Activated naive CD4-positive, alpha-beta T cell treated with anti-CD3 and anti-CD28 coated beads, Interleukin-2, amount 50 U/mL, for 72 hours (primary cell): ENCODE data around the gene CHRNB2. TPM values are rescaled to one million over a fixed set of nuclear protein-coding genes. Genes with fewer than 3 reads are reported as not detected.
"Not testable (repeated sequence)": the region's sequence is repeated elsewhere in the genome, so short reads cannot be mapped to it uniquely, and the experiment has no call there.

Experiments used
- ATAC-seq, 2 donors: fragments of 150-1000 bp; cut with Tn5 transposase; 2 replicates each; pipeline ENCODE4 v1.10.0; 2021; ENCODE audit warnings: mild to moderate bottlenecking in 2 of 2, moderate library complexity in 2 of 2
- DNase-seq, 2 donors: peaks; one replicate each; pipeline ENCODE4 v3.0.0; 2021 to 2022; ENCODE audit warnings: low spot score in 2 of 2
- H3K27ac Mint-ChIP-seq, 2 donors: one replicate each; pipeline ENCODE4 v1.8.0; 2022; ENCODE audit warnings: mild to moderate bottlenecking in 2 of 2, mixed read lengths in 2 of 2
- H3K36me3 Mint-ChIP-seq, 2 donors: one replicate each; pipeline ENCODE4 v1.8.0; 2022; ENCODE audit warnings: mixed read lengths in 2 of 2
- H3K9me3 Mint-ChIP-seq, 2 donors: one replicate each; pipeline ENCODE4 v1.8.0; 2022; ENCODE audit warnings: mixed read lengths in 2 of 2
- total RNA-seq, 2 donors: library from RNA; stranded (reverse); gene quantifications; one replicate each; pipeline ENCODE4 v1.2.3, GENCODE V29; 2022

The CHRNB2 gene, protein sequence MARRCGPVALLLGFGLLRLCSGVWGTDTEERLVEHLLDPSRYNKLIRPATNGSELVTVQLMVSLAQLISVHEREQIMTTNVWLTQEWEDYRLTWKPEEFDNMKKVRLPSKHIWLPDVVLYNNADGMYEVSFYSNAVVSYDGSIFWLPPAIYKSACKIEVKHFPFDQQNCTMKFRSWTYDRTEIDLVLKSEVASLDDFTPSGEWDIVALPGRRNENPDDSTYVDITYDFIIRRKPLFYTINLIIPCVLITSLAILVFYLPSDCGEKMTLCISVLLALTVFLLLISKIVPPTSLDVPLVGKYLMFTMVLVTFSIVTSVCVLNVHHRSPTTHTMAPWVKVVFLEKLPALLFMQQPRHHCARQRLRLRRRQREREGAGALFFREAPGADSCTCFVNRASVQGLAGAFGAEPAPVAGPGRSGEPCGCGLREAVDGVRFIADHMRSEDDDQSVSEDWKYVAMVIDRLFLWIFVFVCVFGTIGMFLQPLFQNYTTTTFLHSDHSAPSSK
- total RNA-seq, result under 1 TPM; 0.09 to 0.10 TPM

- H3K9me3 Mint-ChIP-seq, result no peaks in the 10 kb centered on the region
- no peaks in the 10 kb centered on the region for H3K36me3 Mint-ChIP-seq
- peak; percentile 66 to 87 for DNase-seq
- no peak within 1 kb of the TSS for H3K27ac Mint-ChIP-seq
- ATAC-seq, result peak; percentile 84 to 96
These were observed at the start of gene CHRNB2 for GRCh38 chr1:154567386-154568156. CHRNB2 (plus strand) TSS chr1:154567778; CDS start chr1:154568045, 267 bp downstream.

GRCh38 chr1:154519591-154519991 lies 48.0 kb upstream of the CHRNB2 start:
- no peak for ATAC-seq
- Mint-ChIP-seq H3K9me3 (no peaks in the 10 kb centered on the region), H3K36me3 (no peaks in the 10 kb centered on the region), H3K27ac (no peak overlapping the region)
- no peak for DNase-seq

GRCh38 chr1:154520333-154520732 lies 47.2 kb upstream of the CHRNB2 start:
- no peak overlapping the region for H3K27ac Mint-ChIP-seq
- ATAC-seq, result no peak
- DNase-seq, result peak in 1 of 2 donors; percentile 7
- H3K9me3 Mint-ChIP-seq, result no peaks in the 10 kb centered on the region
- no peaks in the 10 kb centered on the region for H3K36me3 Mint-ChIP-seq

DNA sequence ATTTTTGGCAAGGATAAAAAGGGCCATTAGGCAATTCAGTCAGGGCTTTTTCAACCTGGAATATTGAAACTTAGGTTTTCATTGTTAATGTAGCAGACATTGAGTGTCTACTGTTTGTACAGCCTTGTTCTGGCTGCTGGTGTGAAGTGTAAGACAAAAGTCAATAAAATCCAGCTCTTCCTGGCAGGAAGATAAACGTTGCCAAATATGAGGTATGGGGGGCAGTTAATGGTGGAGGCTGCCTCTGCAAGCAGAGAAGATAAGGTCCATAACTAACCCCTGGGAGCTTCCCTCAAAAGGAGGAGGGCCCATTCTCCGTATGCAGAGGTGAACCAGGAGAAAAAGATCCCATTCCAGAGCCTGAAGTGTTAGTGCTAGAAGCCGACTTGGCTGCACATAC lies 45.9 kb upstream of the CHRNB2 start:
- no peak for DNase-seq
- ATAC-seq, result no peak
- Mint-ChIP-seq H3K27ac (no peak overlapping the region), H3K9me3 (no peaks in the 10 kb centered on the region), H3K36me3 (no peaks in the 10 kb centered on the region)

DNA sequence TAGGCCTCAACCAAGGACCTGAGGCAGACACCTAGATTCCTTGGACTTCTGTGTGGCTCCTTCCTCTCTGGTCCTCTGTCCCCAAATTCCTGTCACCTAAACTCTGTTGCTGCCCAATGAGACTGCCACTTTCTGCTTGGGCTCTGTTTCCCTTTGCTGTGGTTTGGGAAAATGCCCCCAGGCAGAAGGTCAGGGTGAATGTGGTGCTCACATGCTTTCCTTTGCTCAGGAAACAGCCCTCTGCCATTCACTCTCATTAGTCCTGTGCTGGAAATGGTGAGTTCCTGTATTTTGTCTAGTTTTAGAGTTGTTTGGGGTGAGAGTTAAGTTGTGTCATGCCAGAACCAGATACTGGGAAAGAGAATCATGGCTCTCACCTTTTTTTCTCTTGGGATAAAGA lies 42.7 kb upstream of the CHRNB2 start:
- Mint-ChIP-seq H3K9me3 (no peaks in the 10 kb centered on the region), H3K27ac (no peak overlapping the region), H3K36me3 (no peaks in the 10 kb centered on the region)
- ATAC-seq (no peak), DNase-seq (no peak)

GRCh38 chr1:154527192-154527591 lies 40.4 kb upstream of the CHRNB2 start:
- H3K36me3 Mint-ChIP-seq, result no peaks in the 10 kb centered on the region
- ATAC-seq, result no peak
- DNase-seq, result no peak
- H3K27ac Mint-ChIP-seq, result no peak overlapping the region
- peaks cover 0 to 4% of the 10 kb centered on the region in 2 donors for H3K9me3 Mint-ChIP-seq

GRCh38 chr1:154529308-154529707 lies 38.3 kb upstream of the CHRNB2 start:
- H3K27ac Mint-ChIP-seq, result no peak overlapping the region
- ATAC-seq (no peak), DNase-seq (no peak)
- H3K36me3 Mint-ChIP-seq, result no peaks in the 10 kb centered on the region
- H3K9me3 Mint-ChIP-seq, result peaks cover 0 to 4% of the 10 kb centered on the region in 2 donors

GRCh38 chr1:154531950-154532349 lies 35.6 kb upstream of the CHRNB2 start:
- not testable (repeated sequence) for H3K27ac Mint-ChIP-seq, H3K9me3 Mint-ChIP-seq, ATAC-seq

DNA sequence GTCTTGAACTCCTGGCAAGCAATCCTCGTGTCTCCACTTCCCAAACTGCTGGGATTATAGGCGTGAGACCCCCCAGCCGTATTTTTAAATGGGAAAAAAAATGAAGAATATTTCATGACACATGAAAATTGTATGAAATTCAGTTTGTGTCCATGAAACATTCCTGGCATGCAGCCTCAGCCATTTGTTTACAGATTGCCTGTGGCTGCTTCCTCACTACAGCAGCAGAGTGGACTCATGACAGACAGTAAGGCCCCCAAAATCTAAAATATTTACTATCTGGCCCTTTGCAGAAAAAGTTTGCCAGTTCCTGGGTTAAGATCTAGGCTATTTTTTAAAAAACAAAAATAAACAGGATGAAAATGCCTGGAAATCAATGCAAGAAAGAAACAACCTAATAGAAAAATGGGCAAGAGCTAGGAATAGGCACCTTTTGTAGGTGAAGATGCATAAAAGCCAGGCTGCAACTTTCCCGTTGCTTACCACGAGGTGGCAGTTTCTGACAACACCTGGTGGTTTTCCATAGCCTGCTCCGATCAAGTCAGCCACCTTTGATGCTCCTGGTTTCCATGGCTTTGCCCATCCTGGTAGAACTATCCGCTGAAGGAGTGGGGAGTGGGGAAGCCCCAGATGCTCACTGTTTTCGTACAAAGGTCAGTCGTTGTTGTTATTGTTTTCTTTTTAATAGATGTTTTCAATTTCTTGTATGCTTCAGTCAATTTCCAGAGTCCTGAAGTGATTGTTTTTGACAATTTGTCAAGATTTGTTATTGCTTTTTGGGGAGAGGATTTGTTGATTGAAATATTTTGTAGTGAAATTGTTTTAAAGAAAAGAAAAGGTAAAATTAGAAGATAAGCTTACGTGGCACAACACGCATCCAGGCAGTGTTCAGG lies 33.4 kb upstream of the CHRNB2 start:
- ATAC-seq, result no peak
- Mint-ChIP-seq H3K9me3 (peaks cover 0 to 4% of the 10 kb centered on the region in 2 donors), H3K27ac (no peak overlapping the region), H3K36me3 (no peaks in the 10 kb centered on the region)
- DNase-seq, result no peak

More at GRCh38 chr1:154531950-154532349, 35.6 kb upstream of the CHRNB2 start:
- DNase-seq, H3K36me3 Mint-ChIP-seq: not testable (repeated sequence)

DNA sequence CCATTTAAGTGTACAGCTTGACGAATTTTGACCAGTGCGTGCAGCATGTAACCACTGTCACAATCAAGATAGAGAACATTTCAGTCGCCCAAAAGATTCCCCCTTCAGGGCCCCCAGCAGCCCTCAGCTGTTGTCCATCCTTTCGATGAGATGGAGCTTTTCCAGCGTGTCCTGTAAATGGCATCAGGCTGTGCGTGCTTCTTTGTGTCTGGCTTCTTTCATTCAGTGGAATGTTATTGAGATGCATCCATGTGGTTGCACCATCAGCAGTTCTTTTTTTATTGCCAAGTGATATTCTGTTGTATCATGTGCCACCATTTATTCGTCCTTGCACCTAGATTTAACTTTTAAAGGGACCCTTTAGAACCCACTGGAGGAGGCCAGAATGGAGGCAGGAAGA lies 31.0 kb upstream of the CHRNB2 start:
- DNase-seq, result no peak
- Mint-ChIP-seq H3K36me3 (no peaks in the 10 kb centered on the region), H3K9me3 (peaks cover 0 to 2% of the 10 kb centered on the region in 2 donors), H3K27ac (no peak overlapping the region)
- no peak for ATAC-seq

GRCh38 chr1:154539486-154540483 lies 27.8 kb upstream of the CHRNB2 start:
- no peaks in the 10 kb centered on the region for H3K36me3 Mint-ChIP-seq
- DNase-seq, result no peak
- H3K9me3 Mint-ChIP-seq, result no peaks in the 10 kb centered on the region
- no peak for ATAC-seq
- H3K27ac Mint-ChIP-seq, result no peak overlapping the region

DNA sequence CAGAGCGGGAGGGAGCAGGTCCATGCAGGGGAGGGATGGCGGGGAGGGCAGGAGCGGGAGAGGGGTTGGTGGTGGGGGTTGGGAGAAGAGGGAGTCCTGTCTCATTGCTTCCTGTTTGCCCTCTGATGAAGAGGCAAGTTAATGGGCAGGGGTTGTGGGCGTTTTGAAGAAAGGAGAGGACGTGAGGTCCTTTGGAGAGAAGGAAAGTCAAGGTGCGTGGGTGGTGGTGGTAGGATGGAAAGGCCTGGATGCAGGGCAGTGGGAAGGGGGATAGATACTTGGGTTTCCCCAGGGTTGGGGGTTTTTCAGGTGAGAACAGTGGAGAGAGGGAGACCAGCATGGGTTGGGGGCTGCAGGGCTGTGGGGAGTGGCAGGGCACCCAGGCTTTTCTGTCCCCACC lies 26.3 kb upstream of the CHRNB2 start:
- Mint-ChIP-seq H3K27ac (no peak overlapping the region), H3K9me3 (no peaks in the 10 kb centered on the region), H3K36me3 (no peaks in the 10 kb centered on the region)
- DNase-seq (no peak), ATAC-seq (no peak)

- Mint-ChIP-seq H3K9me3 (no peaks in the 10 kb centered on the region), H3K27ac (no peak overlapping the region), H3K36me3 (peaks cover 0 to 6% of the 10 kb centered on the region in 2 donors)
- ATAC-seq, result peak; percentile 88 to 91
- peak; percentile 64 to 69 for DNase-seq
These were observed 21.1 kb upstream of the CHRNB2 start for GRCh38 chr1:154546264-154547063.

DNA sequence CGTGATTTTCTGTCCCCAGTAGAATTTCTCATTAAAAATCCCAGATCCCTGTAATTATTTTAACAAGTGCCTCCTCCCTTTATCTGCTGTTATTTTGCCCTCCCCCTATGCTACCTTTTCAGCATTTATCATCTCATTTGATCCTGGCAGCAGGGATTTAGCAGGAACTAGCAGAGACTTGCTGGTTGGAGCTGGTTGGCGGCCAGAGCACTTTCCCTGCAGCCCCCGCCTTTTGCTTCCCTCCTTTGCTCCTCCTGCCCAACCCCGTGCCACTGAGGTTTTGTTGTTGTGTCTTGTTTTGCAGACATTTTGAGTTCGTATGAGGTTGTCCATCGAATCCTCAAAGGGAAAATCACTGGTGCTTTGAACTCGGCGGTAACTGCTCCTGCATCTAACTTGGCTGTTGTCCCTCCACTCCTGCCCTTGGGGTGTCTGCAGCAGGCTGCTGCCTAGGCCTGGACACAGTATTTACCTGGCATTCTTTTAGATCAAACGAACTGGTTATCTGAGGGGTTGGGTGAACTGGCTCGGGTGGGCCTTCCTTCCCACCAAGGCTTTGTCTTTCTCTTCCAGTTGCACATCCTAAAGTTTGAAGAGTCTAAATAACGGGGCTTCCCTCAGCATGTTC lies 20.4 kb upstream of the CHRNB2 start:
- no peak for DNase-seq
- no peak for ATAC-seq
- Mint-ChIP-seq H3K36me3 (peaks cover 0 to 6% of the 10 kb centered on the region in 2 donors), H3K9me3 (no peaks in the 10 kb centered on the region), H3K27ac (peak overlapping the region in 1 of 2 donors; percentile 60)
